HAP-1 (cell line): ENCODE data around the gene SORD.
"Not testable (repeated sequence)": the region's sequence is repeated elsewhere in the genome, so short reads cannot be mapped to it uniquely, and the experiment has no call there.

Experiments
- DNase-seq, 2 experiments: peaks; one replicate each; pipeline ENCODE4 v3.0.0-alpha.2; 2016 to 2020; ENCODE audit warnings: low spot score in 2 of 2
- H3K27me3 ChIP-seq: fragments of 250-450 bp; sonication (Bioruptor Pico); 2 replicates; pipeline ENCODE4 v1.5.1; 2020; ENCODE audit warnings: low read depth, mild to moderate bottlenecking, moderate library complexity
- H3K36me3 ChIP-seq: fragments of 250-450 bp; sonication (Bioruptor Pico); replicated peaks from 2 replicates; pipeline ENCODE4 v1.5.1; 2020; ENCODE audit warnings: mild to moderate bottlenecking
- H3K4me1 ChIP-seq: fragments of 250-450 bp; sonication (Bioruptor Pico); 2 replicates; pipeline ENCODE4 v1.5.1; 2020; ENCODE audit warnings: mild to moderate bottlenecking
- H3K4me3 ChIP-seq: fragments of 250-450 bp; sonication (Bioruptor Pico); 2 replicates; pipeline ENCODE4 v1.5.1; 2020; ENCODE audit warnings: mild to moderate bottlenecking, moderate library complexity
- H3K9me3 ChIP-seq: fragments of 250-450 bp; sonication (Bioruptor Pico); 2 replicates; pipeline ENCODE4 v1.5.1; 2020; ENCODE audit warnings: mild to moderate bottlenecking, moderate library complexity
- in situ Hi-C: fragments of 300-500 bp; cut with MboI; formaldehyde crosslinking; loops from 3 replicates; pipeline ENCODE4 v1.14.3; 2020; ENCODE audit warnings: low sequenced_read_pairs, inconsistent platforms, mixed read lengths

The SORD gene

GRCh38 chr15:45058690-45059675 is 36.0 kb downstream of the SORD start:
- in situ Hi-C loops, result not testable (repeated sequence)

GRCh38 chr15:45062301-45062700 is 39.3 kb downstream of the SORD start:
- in situ Hi-C loops, result not testable (repeated sequence)

More at GRCh38 chr15:45058690-45059675, 36.0 kb downstream of the SORD start:
- not testable (repeated sequence) for DNase-seq, H3K4me3 ChIP-seq, H3K27me3 ChIP-seq, H3K4me1 ChIP-seq, H3K9me3 ChIP-seq
- H3K36me3 ChIP-seq, result peaks cover 12% of the 10 kb centered on the region

GRCh38 chr15:45064386-45064785 is 41.4 kb downstream of the SORD start:
- Histone ChIP-seq H3K36me3 (peaks cover 9% of the 10 kb centered on the region), H3K9me3 (no peaks in the 10 kb centered on the region), H3K27me3 (no peaks in the 10 kb centered on the region), H3K4me3 (no peak overlapping the region), H3K4me1 (no peaks in the 10 kb centered on the region)
- in situ Hi-C loops, result no loop called here
- DNase-seq, result no peak

More at GRCh38 chr15:45062301-45062700, 39.3 kb downstream of the SORD start:
- H3K9me3 ChIP-seq, H3K27me3 ChIP-seq, H3K4me3 ChIP-seq, DNase-seq, H3K4me1 ChIP-seq: not testable (repeated sequence)
- H3K36me3 ChIP-seq, result peaks cover 12% of the 10 kb centered on the region

- H3K27me3 ChIP-seq, H3K36me3 ChIP-seq, in situ Hi-C loops, H3K4me1 ChIP-seq, DNase-seq, H3K9me3 ChIP-seq, H3K4me3 ChIP-seq: not testable (repeated sequence)
These were observed 47.0 kb downstream of the SORD start for GRCh38 chr15:45069942-45070360.

- DNase-seq, H3K36me3 ChIP-seq, in situ Hi-C loops, H3K27me3 ChIP-seq, H3K4me1 ChIP-seq, H3K4me3 ChIP-seq, H3K9me3 ChIP-seq: not testable (repeated sequence)
These were observed 50.6 kb downstream of the SORD start for GRCh38 chr15:45073602-45074001.

GRCh38 chr15:45075440-45076320 is 52.7 kb downstream of the SORD start:
- H3K9me3 ChIP-seq, H3K36me3 ChIP-seq, H3K4me1 ChIP-seq, DNase-seq, H3K4me3 ChIP-seq, H3K27me3 ChIP-seq, in situ Hi-C loops: not testable (repeated sequence)

- H3K36me3 ChIP-seq, H3K27me3 ChIP-seq, H3K4me1 ChIP-seq, H3K9me3 ChIP-seq, H3K4me3 ChIP-seq, in situ Hi-C loops, DNase-seq: not testable (repeated sequence)
These were observed 54.4 kb downstream of the SORD start for GRCh38 chr15:45077391-45077790.

- DNase-seq, H3K4me3 ChIP-seq, in situ Hi-C loops, H3K4me1 ChIP-seq, H3K36me3 ChIP-seq, H3K27me3 ChIP-seq, H3K9me3 ChIP-seq: not testable (repeated sequence)
These were observed 56.2 kb downstream of the SORD start for GRCh38 chr15:45079201-45079600.

GRCh38 chr15:45079628-45080246 is 56.7 kb downstream of the SORD start:
- H3K4me1 ChIP-seq, DNase-seq, H3K36me3 ChIP-seq, in situ Hi-C loops, H3K9me3 ChIP-seq, H3K4me3 ChIP-seq: not testable (repeated sequence)
- peaks cover 12% of the 10 kb centered on the region for H3K27me3 ChIP-seq

- H3K9me3 ChIP-seq, in situ Hi-C loops, H3K36me3 ChIP-seq, DNase-seq, H3K4me1 ChIP-seq, H3K4me3 ChIP-seq: not testable (repeated sequence)
- H3K27me3 ChIP-seq, result peaks cover 19% of the 10 kb centered on the region
These were observed 57.6 kb downstream of the SORD start for GRCh38 chr15:45080593-45080992.

GRCh38 chr15:45082412-45082811 is 59.4 kb downstream of the SORD start:
- H3K27me3 ChIP-seq, result peaks cover 19% of the 10 kb centered on the region
- H3K36me3 ChIP-seq, DNase-seq, H3K9me3 ChIP-seq, in situ Hi-C loops, H3K4me3 ChIP-seq, H3K4me1 ChIP-seq: not testable (repeated sequence)

- in situ Hi-C loops, result no loop called here
- no peak for DNase-seq
- no peaks in the 10 kb centered on the region for H3K36me3 ChIP-seq
- H3K4me1 ChIP-seq, result no peaks in the 10 kb centered on the region
- H3K9me3 ChIP-seq, result no peaks in the 10 kb centered on the region
- peaks cover 19% of the 10 kb centered on the region for H3K27me3 ChIP-seq
- H3K4me3 ChIP-seq, result no peak overlapping the region
These were observed 60.2 kb downstream of the SORD start for GRCh38 chr15:45083223-45083622.

- Histone ChIP-seq H3K36me3 (no peaks in the 10 kb centered on the region), H3K9me3 (no peaks in the 10 kb centered on the region), H3K27me3 (peaks cover 19% of the 10 kb centered on the region), H3K4me3 (no peak overlapping the region), H3K4me1 (no peaks in the 10 kb centered on the region)
- DNase-seq, result no peak
- in situ Hi-C loops, result no loop called here
These were observed 61.2 kb downstream of the SORD start for GRCh38 chr15:45084163-45084562.
